NT2/D1 (cell line): Measurements from ENCODE around the gene TIE1.

Experiments used
- SUZ12 ChIP-seq: IDR thresholded peaks from 2 replicates; pipeline ENCODE4 v1.6.1; 2011; ENCODE audit not compliant: insufficient read length, insufficient read depth; ENCODE audit errors: extremely low read depth
- YY1 ChIP-seq: IDR thresholded peaks from 2 replicates; pipeline ENCODE4 v1.6.1; 2011; ENCODE audit not compliant: insufficient read length, insufficient read depth
- ZNF274 ChIP-seq: IDR thresholded peaks from 2 replicates; pipeline ENCODE4 v1.6.1; 2011; ENCODE audit warnings: mild to moderate bottlenecking, low read depth, low read length

DNA sequence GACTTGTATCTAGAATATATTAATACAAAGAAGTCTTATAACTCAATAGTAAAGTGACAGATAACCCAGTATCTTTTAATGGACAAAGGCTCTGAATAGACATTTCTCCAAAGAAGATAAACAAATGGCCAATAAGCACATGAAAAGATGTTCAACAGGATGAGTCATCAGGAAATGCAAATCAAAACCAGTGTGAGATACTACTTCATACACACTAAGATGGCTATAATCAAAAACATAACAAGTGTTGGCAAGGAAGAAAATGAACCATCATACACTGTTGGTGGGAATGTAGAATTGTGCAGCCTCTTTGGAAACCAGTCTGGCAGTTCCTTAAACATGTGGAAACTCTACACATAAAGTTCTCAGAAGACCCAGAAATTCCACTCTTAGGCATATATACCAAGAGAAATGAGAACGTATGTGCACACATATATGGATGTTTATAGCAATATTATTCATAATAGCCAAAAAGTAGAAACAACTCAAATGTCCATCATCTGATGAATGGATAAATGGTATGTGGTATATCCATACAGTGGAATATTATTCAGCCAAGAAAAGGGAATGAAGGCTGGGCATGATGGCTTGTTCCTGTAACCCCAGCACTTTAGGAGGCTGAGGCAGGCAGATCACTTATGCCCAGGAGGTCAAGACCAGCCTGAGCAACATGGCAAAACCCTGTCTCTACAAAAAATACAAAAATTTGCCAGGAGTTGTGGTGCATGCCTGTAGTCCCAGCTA, 26.9 kb downstream of the TIE1 start:
- TF ChIP-seq ZNF274 = no peak
- TF ChIP-seq YY1 = no peak
- TF ChIP-seq SUZ12 = no peak
